Astrocyte (in vitro differentiated cells and primary cell): Measurements from ENCODE around the gene ATP1A3. TPM values are rescaled to one million over a fixed set of nuclear protein-coding genes. Genes with fewer than 3 reads are reported as not detected.
"Not testable (repeated sequence)": the region's sequence is repeated elsewhere in the genome, so short reads cannot be mapped to it uniquely, and the experiment has no call there.

Experiments used
- DNase-seq: peaks from one replicate; pipeline ENCODE4 v3.0.0-alpha.2; 2010; ENCODE audit warnings: low read depth
- FAIRE-seq: peaks from 2 replicates; lab custom pipeline; 2011; peaks lifted over from hg19 to GRCh38; lab: Jason Lieb, UNC
- H2AFZ ChIP-seq: 2 replicates; pipeline ENCODE4 v1.6.0; 2012; ENCODE audit warnings: low read depth, low read length, inconsistent platforms
- H3K27ac ChIP-seq: 2 replicates; pipeline ENCODE4 v1.5.1; 2011; ENCODE audit warnings: low read depth, low read length, inconsistent platforms
- H3K27me3 ChIP-seq: 2 replicates; pipeline ENCODE4 v1.6.0; 2011; ENCODE audit warnings: low read length, inconsistent platforms; ENCODE audit not compliant: insufficient read depth
- H3K36me3 ChIP-seq: 2 replicates; pipeline ENCODE4 v1.5.1; 2011; ENCODE audit warnings: low read length, inconsistent platforms; ENCODE audit not compliant: insufficient read depth
- H3K4me1 ChIP-seq: 2 replicates; pipeline ENCODE4 v1.5.1; 2011; ENCODE audit warnings: low read length, inconsistent platforms; ENCODE audit not compliant: insufficient read depth
- H3K4me2 ChIP-seq: 2 replicates; pipeline ENCODE4 v1.6.0; 2012; ENCODE audit warnings: low read length, inconsistent platforms
- H3K4me3 ChIP-seq: 2 replicates; pipeline ENCODE4 v1.5.1; 2011; ENCODE audit warnings: low read depth, mild to moderate bottlenecking, low read length, inconsistent platforms; ENCODE audit not compliant: insufficient read depth
- H3K79me2 ChIP-seq: 2 replicates; pipeline ENCODE4 v1.6.0; 2012; ENCODE audit warnings: mild to moderate bottlenecking, low read length, inconsistent platforms; ENCODE audit not compliant: insufficient read depth
- H3K9ac ChIP-seq: 2 replicates; pipeline ENCODE4 v1.6.0; 2012; ENCODE audit warnings: mild to moderate bottlenecking, low read length, inconsistent platforms
- H3K9me3 ChIP-seq: 2 replicates; pipeline ENCODE4 v1.5.1; 2012; ENCODE audit warnings: low read depth, mild to moderate bottlenecking, low read length, inconsistent platforms; ENCODE audit not compliant: insufficient read depth
- H4K20me1 ChIP-seq: 2 replicates; pipeline ENCODE4 v1.6.0; 2012; ENCODE audit warnings: low read length, inconsistent platforms; ENCODE audit not compliant: insufficient read depth
- H3K27ac Mint-ChIP-seq: one replicate; pipeline ENCODE4 v1.8.0; 2021; ENCODE audit warnings: mild to moderate bottlenecking, mixed read lengths; ENCODE audit not compliant: unreplicated experiment
- H3K27me3 Mint-ChIP-seq: one replicate; pipeline ENCODE4 v1.8.0; 2021; ENCODE audit warnings: low read depth, mixed read lengths; ENCODE audit not compliant: unreplicated experiment
- H3K36me3 Mint-ChIP-seq: one replicate; pipeline ENCODE4 v1.8.0; 2021; ENCODE audit warnings: low read depth, mixed read lengths; ENCODE audit not compliant: unreplicated experiment
- H3K4me1 Mint-ChIP-seq: one replicate; pipeline ENCODE4 v1.8.0; 2021; ENCODE audit warnings: low read depth, mixed read lengths; ENCODE audit not compliant: unreplicated experiment
- H3K4me3 Mint-ChIP-seq: one replicate; pipeline ENCODE4 v1.8.0; 2021; ENCODE audit warnings: mild to moderate bottlenecking, moderate library complexity, mixed read lengths; ENCODE audit not compliant: unreplicated experiment
- H3K9me3 Mint-ChIP-seq: one replicate; pipeline ENCODE4 v1.8.0; 2021; ENCODE audit warnings: mild to moderate bottlenecking, mixed read lengths; ENCODE audit not compliant: unreplicated experiment
- EZH2 ChIP-seq: IDR thresholded peaks from 2 replicates; pipeline ENCODE4 v1.6.1; 2012; ENCODE audit warnings: mild to moderate bottlenecking, low read length, inconsistent platforms; ENCODE audit not compliant: insufficient read depth
- total RNA-seq: library from RNA; stranded (reverse); gene quantifications from 2 replicates; pipeline ENCODE4 v1.2.1, GENCODE V29; 2021
- TF ChIP-seq, protein P1 (sequence below): IDR thresholded peaks from 2 replicates; pipeline ENCODE4 v1.5.1; 2011; ENCODE audit warnings: low read depth, mild to moderate bottlenecking, inconsistent platforms, low read length, moderate library complexity; ENCODE audit not compliant: insufficient read depth

ATP1A3 gene
- total RNA-seq, 1 donor from 2014 or later, result 3.4 TPM

DNA sequence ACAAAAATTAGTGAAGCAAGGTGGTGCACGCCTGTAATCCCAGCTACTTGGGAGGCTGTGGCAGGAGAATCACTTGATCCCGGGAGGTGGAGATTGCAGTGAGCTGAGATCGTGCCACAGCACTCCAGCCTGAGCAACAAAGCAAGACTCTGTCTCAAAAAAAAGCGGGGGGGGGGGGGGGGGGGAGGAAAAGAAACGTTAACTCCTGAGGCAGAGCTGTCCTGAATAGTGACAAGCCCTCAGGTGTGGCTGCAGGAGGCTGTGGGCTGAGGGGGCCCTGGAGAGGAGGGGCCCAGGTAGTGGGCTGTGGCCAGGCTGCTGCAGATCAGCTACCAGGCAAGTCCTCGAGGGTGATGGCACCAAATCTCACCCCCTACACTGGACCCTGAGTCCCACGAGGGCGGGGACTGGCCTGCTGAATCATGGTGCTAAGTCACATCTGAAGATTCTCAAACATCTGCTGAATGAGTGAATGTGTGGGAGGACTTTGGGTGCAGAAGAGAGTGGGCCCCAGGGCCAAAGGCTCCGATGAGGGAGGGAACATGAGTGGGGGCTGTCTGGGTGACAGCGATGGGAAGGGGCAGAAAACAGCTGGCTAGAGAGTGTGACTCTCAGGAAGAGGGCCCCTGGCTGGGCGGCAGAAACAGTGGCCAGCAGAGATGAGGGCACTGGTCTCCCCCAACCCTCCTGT is 24.6 kb upstream of the ATP1A3 start:
- peak overlapping the region; percentile 57 for H3K4me2 ChIP-seq
- Mint-ChIP-seq H3K27ac (no peak overlapping the region), H3K4me1 (peaks cover 12% of the 10 kb centered on the region), H3K9me3 (peaks cover 11% of the 10 kb centered on the region), H3K36me3 (peaks cover 13% of the 10 kb centered on the region), H3K27me3 (peaks cover 15% of the 10 kb centered on the region), H3K4me3 (no peak overlapping the region)
- no peaks in the 10 kb centered on the region for H3K36me3 ChIP-seq
- no peak for FAIRE-seq
- H3K27ac ChIP-seq, result no peak overlapping the region
- H3K9ac ChIP-seq, result no peak overlapping the region
- H3K79me2 ChIP-seq, result no peaks in the 10 kb centered on the region
- H3K9me3 ChIP-seq, result no peaks in the 10 kb centered on the region
- no peak overlapping the region for H3K4me3 ChIP-seq
- H3K27me3 ChIP-seq, result no peaks in the 10 kb centered on the region
- no peak overlapping the region for H2AFZ ChIP-seq
- peak; percentile 10 for DNase-seq
- H4K20me1 ChIP-seq, result no peaks in the 10 kb centered on the region
- peaks cover 8% of the 10 kb centered on the region for H3K4me1 ChIP-seq
- no peak for TF ChIP-seq EZH2
- TF ChIP-seq, protein P1, sequence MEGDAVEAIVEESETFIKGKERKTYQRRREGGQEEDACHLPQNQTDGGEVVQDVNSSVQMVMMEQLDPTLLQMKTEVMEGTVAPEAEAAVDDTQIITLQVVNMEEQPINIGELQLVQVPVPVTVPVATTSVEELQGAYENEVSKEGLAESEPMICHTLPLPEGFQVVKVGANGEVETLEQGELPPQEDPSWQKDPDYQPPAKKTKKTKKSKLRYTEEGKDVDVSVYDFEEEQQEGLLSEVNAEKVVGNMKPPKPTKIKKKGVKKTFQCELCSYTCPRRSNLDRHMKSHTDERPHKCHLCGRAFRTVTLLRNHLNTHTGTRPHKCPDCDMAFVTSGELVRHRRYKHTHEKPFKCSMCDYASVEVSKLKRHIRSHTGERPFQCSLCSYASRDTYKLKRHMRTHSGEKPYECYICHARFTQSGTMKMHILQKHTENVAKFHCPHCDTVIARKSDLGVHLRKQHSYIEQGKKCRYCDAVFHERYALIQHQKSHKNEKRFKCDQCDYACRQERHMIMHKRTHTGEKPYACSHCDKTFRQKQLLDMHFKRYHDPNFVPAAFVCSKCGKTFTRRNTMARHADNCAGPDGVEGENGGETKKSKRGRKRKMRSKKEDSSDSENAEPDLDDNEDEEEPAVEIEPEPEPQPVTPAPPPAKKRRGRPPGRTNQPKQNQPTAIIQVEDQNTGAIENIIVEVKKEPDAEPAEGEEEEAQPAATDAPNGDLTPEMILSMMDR, result no peak

DNA sequence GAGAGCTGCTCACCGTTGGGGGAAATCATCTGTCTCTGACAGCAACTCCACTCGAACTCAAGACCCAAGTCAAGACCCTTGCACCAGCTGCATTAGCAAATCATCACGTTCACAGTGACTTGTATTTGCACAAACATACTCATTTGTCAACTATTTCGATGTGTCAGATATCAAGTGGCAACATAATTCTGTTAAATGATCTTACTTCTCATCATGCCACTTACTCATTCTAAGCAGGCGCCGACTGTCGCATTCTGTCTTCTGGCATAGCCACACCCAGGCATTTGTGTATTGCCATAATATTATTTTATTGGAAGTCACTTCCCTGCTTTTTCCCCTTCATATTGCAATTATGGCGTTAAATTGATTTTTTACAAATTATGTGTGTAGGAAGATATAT is 23.0 kb upstream of the ATP1A3 start:
- DNase-seq (no peak), FAIRE-seq (no peak)
- Histone ChIP-seq H2AFZ (no peak overlapping the region), H3K9me3 (no peaks in the 10 kb centered on the region), H3K79me2 (no peaks in the 10 kb centered on the region), H3K27me3 (no peaks in the 10 kb centered on the region), H3K4me2 (no peak overlapping the region), H4K20me1 (no peaks in the 10 kb centered on the region), H3K9ac (no peak overlapping the region), H3K27ac (no peak overlapping the region), H3K4me1 (peaks cover 8% of the 10 kb centered on the region), H3K4me3 (no peak overlapping the region), H3K36me3 (no peaks in the 10 kb centered on the region)
- Mint-ChIP-seq H3K4me3 (no peak overlapping the region), H3K27me3 (peaks cover 10% of the 10 kb centered on the region), H3K9me3 (peaks cover 11% of the 10 kb centered on the region), H3K36me3 (peaks cover 13% of the 10 kb centered on the region), H3K27ac (no peak overlapping the region), H3K4me1 (peaks cover 12% of the 10 kb centered on the region)
- no peak for TF ChIP-seq EZH2
- TF ChIP-seq, protein P1, result no peak

DNA sequence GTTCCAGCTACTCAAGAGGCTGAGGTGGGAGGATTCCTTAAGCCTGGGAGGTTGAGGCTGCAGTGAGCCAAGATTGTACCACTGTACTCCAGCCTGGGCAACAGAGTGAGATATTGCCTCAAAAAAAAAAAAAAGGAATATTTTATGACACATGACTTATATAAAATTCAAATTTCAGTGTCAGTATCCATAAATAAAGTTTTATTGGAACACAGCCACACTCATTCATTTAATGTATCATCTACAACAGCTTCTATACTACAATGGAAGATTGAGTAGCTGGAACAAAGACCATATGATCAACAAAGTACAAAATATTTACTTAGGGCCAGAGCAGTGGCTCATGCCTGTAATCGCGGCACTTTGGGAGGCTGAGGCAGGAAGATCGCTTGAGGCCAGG is 18.7 kb upstream of the ATP1A3 start:
- H3K4me1 Mint-ChIP-seq, result peaks cover 15% of the 10 kb centered on the region
- H3K9ac ChIP-seq, H3K4me3 Mint-ChIP-seq, H3K79me2 ChIP-seq, H3K4me3 ChIP-seq, H3K27me3 Mint-ChIP-seq, H3K4me2 ChIP-seq, H3K27ac ChIP-seq, H3K4me1 ChIP-seq, H3K27me3 ChIP-seq, DNase-seq, H4K20me1 ChIP-seq, H3K9me3 Mint-ChIP-seq, FAIRE-seq, H3K27ac Mint-ChIP-seq, H3K9me3 ChIP-seq, H2AFZ ChIP-seq, H3K36me3 ChIP-seq: not testable (repeated sequence)
- H3K36me3 Mint-ChIP-seq, result peaks cover 10% of the 10 kb centered on the region
